Upper lobe of left lung (tissue), 6 donors: ENCODE measurements around the gene PRR3. TPM values are rescaled to one million over a fixed set of nuclear protein-coding genes. Genes with fewer than 3 reads are reported as not detected.

Experiments
- ATAC-seq, 2 donors: fragments of 200-7000 bp; cut with Tn5 transposase; one replicate each; pipeline ENCODE4 v1.9.1; 2022; ENCODE audit warnings: mild to moderate bottlenecking in 2 of 2, moderate library complexity in 2 of 2; ENCODE audit not compliant: low FRiP score in 2 of 2
- DNase-seq, 2 donors: peaks; one replicate each; pipeline ENCODE4 v3.0.0-alpha.2; 2019 to 2020
- H3K27ac ChIP-seq, 4 donors: fragments of 200-600 bp; sonication (generic); one replicate each; pipeline ENCODE4 v1.5.1; 2016 to 2019
- H3K27me3 ChIP-seq, 4 donors: fragments of 200-600 bp; sonication (generic); one replicate each; pipeline ENCODE4 v1.5.1; 2017 to 2019
- H3K36me3 ChIP-seq, 4 donors: fragments of 200-600 bp; sonication (generic); one replicate each; pipeline ENCODE4 v1.5.1; 2016 to 2019
- H3K4me1 ChIP-seq, 4 donors: fragments of 200-600 bp; sonication (generic); one replicate each; pipeline ENCODE4 v1.5.1; 2018 to 2019
- H3K4me3 ChIP-seq, 4 donors: fragments of 200-600 bp; sonication (generic); one replicate each; pipeline ENCODE4 v1.5.1; 2017 to 2019; ENCODE audit warnings: mild to moderate bottlenecking in 2 of 4, moderate library complexity in 1 of 4
- H3K9me3 ChIP-seq, 4 donors: fragments of 200-600 bp; sonication (generic); one replicate each; pipeline ENCODE4 v1.5.1; 2018 to 2019
- EP300 ChIP-seq, 4 donors: sonication (generic); formaldehyde crosslinking; IDR thresholded peaks; one replicate each; pipeline ENCODE4 v1.5.1; 2017; ENCODE audit warnings: antibody characterized with exemption in 4 of 4, control low read depth in 2 of 4
- POLR2A ChIP-seq, 4 donors: fragments of 450-650 bp; IDR thresholded peaks; one replicate each; pipeline ENCODE4 v1.5.1; 2016 to 2017; ENCODE audit warnings: antibody characterized with exemption in 4 of 4, mild to moderate bottlenecking in 2 of 4
- POLR2AphosphoS5 ChIP-seq, 2 donors: sonication (generic); formaldehyde crosslinking; IDR thresholded peaks; one replicate each; pipeline ENCODE4 v1.5.1; 2017; ENCODE audit warnings: antibody characterized with exemption in 2 of 2
- WGBS, 2 donors: methylation state at CpG; one replicate each; pipeline ENCODE4 v1.1.5; 2017 to 2018; 5-methylcytosine and 5-hydroxymethylcytosine counted together
- total RNA-seq, 6 donors: library from RNA; depleted of rRNA in 4 of 6; stranded (reverse); fragments of >200 nt in 4 of 6; gene quantifications; one replicate each; pipeline versions ENCODE4 v1.1.0 to v1.2.1, GENCODE V29; 2016 to 2021
- TF ChIP-seq, protein P1 (sequence below), 6 experiments: fragments of 450-650 bp in 4 of 6; fragments of 200-600 bp in 2 of 6; sonication (generic) in 2 of 6; IDR thresholded peaks; one replicate each; pipeline ENCODE4 v1.5.1; 2016 to 2019; ENCODE audit warnings: antibody characterized with exemption in 6 of 6
- donor health status: DM: no; HTN: no; CAD: no; lungs with moderate emphysema.
- donor health status: DM: no; HTN: yes; CAD: no; lungs with severe emphysema.

Gene PRR3
- 10 to 100 TPM in 1 of 6 donors, 1 to 10 TPM in 5; 6.0 to 13.6 (median 7.0) TPM for total RNA-seq

DNA sequence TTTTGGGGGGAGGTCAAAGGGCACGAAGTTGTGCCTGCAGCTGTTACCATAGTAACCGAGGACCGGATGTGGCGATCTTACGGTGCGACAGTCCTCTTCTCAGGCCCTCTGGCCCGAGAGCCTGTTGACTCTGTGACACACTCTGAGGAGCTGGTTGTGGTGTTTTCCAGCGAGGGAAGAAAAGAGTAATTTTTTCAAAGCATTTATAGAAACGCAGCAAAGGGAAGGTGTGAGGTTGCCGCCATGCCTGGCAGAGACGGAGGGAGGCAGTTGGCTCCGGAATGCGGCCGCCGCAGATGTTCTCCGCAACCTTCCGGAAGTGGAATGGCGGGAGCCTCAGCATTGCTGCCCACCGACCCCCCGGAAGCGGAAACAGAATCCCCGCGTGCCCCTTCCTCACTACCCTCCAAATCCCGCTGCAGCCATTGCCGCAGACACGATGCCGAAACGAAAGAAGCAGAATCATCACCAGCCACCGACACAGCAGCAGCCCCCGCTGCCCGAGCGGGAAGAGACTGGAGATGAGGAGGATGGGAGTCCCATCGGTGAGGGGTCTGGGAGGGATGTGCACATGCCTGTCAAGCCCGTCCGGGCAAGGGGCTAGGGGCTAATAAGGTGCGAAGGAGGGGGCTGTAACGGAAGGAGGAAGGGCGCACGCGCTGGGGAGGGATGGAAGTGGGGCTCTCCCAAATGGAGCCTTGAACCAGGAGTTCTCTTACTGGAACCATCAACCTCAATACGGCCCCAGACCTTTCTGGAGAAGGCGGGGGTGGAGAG lies at the start of gene PRR3:
Gene PRR3, plus strand, starts transcription at position 390 of the 777 bp plus-strand sequence. Its CDS starts 50 bp downstream, at position 440.
- ATAC-seq (peak; percentile 90 to 94), DNase-seq (peak; percentile 87 to 94)
- WGBS, 2 donors = 0% methylated on average over 28 to 42 of the region's 42 CpGs
- peak within 1 kb of the TSS; percentile 96 to 99 (median 98) for H3K27ac ChIP-seq
- H3K27me3 ChIP-seq = no peaks in the 10 kb centered on the region
- no peaks in the 10 kb centered on the region for H3K9me3 ChIP-seq
- H3K36me3 ChIP-seq = peaks cover 0 to 31% (median 29%) of the 10 kb centered on the region in 4 donors
- peak in 1 of 4 donors; percentile 32 for TF ChIP-seq EP300 (IDR thresholded peaks at IDR 0.05)
- peak; percentile 18 to 39 for TF ChIP-seq POLR2AphosphoS5 (IDR thresholded peaks at IDR 0.05)
- TF ChIP-seq, protein P1, sequence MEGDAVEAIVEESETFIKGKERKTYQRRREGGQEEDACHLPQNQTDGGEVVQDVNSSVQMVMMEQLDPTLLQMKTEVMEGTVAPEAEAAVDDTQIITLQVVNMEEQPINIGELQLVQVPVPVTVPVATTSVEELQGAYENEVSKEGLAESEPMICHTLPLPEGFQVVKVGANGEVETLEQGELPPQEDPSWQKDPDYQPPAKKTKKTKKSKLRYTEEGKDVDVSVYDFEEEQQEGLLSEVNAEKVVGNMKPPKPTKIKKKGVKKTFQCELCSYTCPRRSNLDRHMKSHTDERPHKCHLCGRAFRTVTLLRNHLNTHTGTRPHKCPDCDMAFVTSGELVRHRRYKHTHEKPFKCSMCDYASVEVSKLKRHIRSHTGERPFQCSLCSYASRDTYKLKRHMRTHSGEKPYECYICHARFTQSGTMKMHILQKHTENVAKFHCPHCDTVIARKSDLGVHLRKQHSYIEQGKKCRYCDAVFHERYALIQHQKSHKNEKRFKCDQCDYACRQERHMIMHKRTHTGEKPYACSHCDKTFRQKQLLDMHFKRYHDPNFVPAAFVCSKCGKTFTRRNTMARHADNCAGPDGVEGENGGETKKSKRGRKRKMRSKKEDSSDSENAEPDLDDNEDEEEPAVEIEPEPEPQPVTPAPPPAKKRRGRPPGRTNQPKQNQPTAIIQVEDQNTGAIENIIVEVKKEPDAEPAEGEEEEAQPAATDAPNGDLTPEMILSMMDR (IDR thresholded peaks at IDR 0.05) = no peak
- TF ChIP-seq POLR2A (IDR thresholded peaks at IDR 0.05) = peak in 3 of 4 donors; percentile 21 to 76 (median 51)
- H3K4me3 ChIP-seq = peak within 1 kb of the TSS; percentile 88 to 94 (median 92)
- peaks cover 17 to 25% (median 22%) of the 10 kb centered on the region in 4 donors for H3K4me1 ChIP-seq

DNA sequence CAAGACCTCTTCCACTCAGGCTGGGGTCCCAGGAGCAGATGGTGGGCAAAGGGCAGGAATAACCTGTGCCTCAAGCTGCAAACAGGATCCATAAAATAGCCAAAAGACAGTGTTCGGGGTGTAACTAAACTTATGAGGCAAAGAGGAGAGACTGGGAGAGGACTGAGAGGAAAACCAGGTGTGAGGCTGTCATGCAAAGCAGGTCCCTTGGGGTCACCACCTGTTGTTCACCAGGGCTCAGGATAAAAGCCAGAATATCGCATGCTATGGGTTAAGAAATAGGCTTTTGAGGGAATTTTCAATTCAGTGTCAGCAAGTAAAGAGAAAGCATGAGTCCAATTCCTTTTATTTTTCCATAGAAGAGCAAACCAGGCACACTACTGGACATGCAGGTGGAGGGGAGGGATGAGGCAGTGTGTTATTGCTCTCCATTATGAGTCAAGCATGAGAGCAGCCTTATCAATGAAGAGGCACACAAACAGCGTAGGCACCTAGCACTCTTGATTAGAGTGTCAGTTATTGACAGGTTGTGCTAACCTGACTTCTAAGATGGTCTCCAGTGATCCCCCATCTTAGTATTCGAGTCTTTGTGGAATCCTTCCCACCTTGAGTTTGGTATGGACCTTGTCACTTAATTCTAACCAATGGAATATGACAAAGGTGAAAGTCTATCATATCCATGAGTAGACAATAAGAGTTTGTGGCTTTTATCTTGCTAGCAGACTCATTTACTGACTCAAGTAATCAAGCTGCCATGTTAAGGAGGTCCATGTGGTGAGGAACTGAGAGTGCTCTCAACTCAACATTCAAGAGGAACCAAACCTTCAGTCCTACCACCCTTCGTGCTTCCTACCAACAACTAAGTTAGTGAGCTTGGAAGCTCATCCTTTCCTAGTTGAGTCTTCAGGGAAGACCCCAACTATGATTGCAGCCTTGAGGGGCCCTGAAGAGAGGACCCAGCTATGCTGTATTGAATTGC lies 49.0 kb upstream of the PRR3 start:
- no peak for ATAC-seq
- WGBS, 2 donors = 82 to 88% methylated on average over 5 of the region's 5 CpGs
- H3K27ac ChIP-seq = peak overlapping the region; percentile 60 to 81 (median 76)

DNA sequence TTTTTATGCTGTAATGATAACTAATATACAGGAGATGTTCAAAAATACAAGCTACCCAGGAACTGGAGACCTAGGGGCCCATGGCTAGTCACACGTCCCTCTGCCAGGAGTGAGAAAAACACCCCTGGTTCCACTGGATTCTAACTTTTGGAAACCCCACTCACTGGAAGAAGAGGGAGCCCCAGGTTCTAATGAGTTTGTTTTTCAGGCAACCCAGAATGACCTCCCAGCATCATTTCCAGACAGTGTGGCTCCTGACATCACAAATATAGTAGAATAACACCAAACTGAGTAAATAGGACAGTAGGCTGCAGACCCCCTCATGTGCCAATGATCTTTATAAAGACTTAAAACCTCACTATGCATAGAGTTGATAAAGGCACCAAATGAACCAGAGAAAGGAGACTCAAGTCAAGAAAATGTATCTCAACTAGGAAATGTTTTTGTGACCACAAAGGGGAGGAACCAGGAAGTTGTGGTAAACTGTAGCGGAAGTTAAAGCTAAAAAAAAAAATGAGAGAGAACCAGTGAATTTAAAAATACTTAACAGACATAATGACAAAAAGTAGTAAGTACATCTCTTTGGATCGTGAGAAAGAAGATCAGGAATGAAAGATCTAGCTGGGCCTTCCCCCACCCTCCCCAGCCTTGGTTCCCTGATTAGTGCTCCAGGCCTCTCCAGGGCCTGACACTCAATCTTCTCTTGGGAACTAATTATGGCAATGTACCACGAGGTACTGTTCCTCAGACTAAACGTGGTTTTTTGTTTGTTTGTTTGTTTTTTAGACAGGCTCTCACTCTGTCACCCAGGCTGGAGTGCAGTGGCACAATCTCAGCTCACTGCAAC lies 48.0 kb upstream of the PRR3 start:
- H3K9me3 ChIP-seq = no peaks in the 10 kb centered on the region
- no peak for TF ChIP-seq POLR2A (IDR thresholded peaks at IDR 0.05)
- no peak for TF ChIP-seq POLR2AphosphoS5 (IDR thresholded peaks at IDR 0.05)
- TF ChIP-seq, protein P1 (IDR thresholded peaks at IDR 0.05) = no peak
- TF ChIP-seq EP300 (IDR thresholded peaks at IDR 0.05) = no peak
- H3K4me3 ChIP-seq = no peak overlapping the region
- peaks cover 9 to 26% (median 22%) of the 10 kb centered on the region in 4 donors for H3K4me1 ChIP-seq
- H3K27me3 ChIP-seq = no peaks in the 10 kb centered on the region
- WGBS, 2 donors = 21 to 31% methylated on average over 5 of the region's 5 CpGs
- peak overlapping the region; percentile 60 to 81 (median 76) for H3K27ac ChIP-seq
- H3K36me3 ChIP-seq = no peaks in the 10 kb centered on the region
- ATAC-seq (peak in 1 of 2 donors; percentile 48), DNase-seq (no peak)

More for the DNA sequence above, 49.0 kb upstream of the PRR3 start:
- H3K9me3 ChIP-seq = no peaks in the 10 kb centered on the region
- no peak overlapping the region for H3K4me3 ChIP-seq
- peaks cover 9 to 26% (median 22%) of the 10 kb centered on the region in 4 donors for H3K4me1 ChIP-seq
- no peaks in the 10 kb centered on the region for H3K36me3 ChIP-seq
- no peaks in the 10 kb centered on the region for H3K27me3 ChIP-seq
- no peak for DNase-seq
- TF ChIP-seq POLR2AphosphoS5 (IDR thresholded peaks at IDR 0.05) (no peak), EP300 (IDR thresholded peaks at IDR 0.05) (no peak), POLR2A (IDR thresholded peaks at IDR 0.05) (no peak)
- TF ChIP-seq, protein P1 (IDR thresholded peaks at IDR 0.05) = no peak
